Astrocyte (in vitro differentiated cells and primary cell): ENCODE results near the gene PPM1H.

Experiments
- EZH2 ChIP-seq: IDR thresholded peaks from 2 replicates; pipeline ENCODE4 v1.6.1; 2012; ENCODE audit warnings: mild to moderate bottlenecking, low read length, inconsistent platforms; ENCODE audit not compliant: insufficient read depth
- TF ChIP-seq, protein P1 (sequence below): IDR thresholded peaks from 2 replicates; pipeline ENCODE4 v1.5.1; 2011; ENCODE audit warnings: low read depth, mild to moderate bottlenecking, inconsistent platforms, low read length, moderate library complexity; ENCODE audit not compliant: insufficient read depth

DNA sequence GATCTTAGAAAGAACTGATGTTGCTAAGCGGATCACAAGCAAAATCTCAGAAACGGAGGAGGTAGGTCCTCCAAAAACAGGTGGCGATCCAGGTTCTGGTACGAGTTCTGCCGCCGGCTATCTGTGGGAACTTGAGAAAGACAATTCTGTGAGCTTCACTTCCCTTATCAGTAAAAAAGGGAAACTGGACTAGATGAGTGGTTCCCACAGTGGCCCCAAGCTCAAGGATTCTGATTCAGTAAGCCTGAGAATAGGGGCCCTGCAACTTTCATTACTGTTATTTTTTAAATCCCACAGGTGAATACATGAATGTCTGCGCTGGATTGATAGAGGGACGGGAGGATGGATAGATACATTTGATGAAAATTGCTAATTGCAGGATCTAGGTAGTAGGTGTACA lies 160.2 kb downstream of the PPM1H start:
- TF ChIP-seq, protein P1, sequence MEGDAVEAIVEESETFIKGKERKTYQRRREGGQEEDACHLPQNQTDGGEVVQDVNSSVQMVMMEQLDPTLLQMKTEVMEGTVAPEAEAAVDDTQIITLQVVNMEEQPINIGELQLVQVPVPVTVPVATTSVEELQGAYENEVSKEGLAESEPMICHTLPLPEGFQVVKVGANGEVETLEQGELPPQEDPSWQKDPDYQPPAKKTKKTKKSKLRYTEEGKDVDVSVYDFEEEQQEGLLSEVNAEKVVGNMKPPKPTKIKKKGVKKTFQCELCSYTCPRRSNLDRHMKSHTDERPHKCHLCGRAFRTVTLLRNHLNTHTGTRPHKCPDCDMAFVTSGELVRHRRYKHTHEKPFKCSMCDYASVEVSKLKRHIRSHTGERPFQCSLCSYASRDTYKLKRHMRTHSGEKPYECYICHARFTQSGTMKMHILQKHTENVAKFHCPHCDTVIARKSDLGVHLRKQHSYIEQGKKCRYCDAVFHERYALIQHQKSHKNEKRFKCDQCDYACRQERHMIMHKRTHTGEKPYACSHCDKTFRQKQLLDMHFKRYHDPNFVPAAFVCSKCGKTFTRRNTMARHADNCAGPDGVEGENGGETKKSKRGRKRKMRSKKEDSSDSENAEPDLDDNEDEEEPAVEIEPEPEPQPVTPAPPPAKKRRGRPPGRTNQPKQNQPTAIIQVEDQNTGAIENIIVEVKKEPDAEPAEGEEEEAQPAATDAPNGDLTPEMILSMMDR: no peak
- TF ChIP-seq EZH2: no peak
